HG03066 (cell line): ENCODE results near the gene MKRN2.
"Not testable (repeated sequence)": the region's sequence is repeated elsewhere in the genome, so short reads cannot be mapped to it uniquely, and the experiment has no call there.

Experiments used
- ATAC-seq: cut with Tn5 transposase; IDR thresholded peaks from one replicate; pipeline ENCODE4 v1.9.1; 2021; ENCODE audit warnings: low read depth; ENCODE audit not compliant: unreplicated experiment

MKRN2 gene

DNA sequence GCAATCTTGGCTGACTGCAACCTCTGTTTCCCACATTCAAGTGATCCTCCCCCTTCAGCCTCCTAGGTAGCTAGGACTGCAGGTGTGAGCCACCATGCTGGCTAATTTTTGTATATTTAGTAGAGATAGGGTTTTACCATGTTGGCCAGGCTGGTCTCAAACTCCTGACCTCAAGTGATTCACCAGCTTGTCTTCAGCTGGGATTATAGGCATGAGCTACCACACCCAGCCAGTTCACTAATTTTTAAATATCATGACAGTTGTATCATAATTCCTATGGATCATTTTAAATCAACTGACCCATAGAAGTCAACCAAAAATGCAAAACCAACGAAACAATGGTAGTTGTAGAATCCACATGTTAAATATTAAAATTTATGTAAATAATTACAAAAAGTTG, 71.9 kb downstream of the MKRN2 start:
- no peak for ATAC-seq

DNA sequence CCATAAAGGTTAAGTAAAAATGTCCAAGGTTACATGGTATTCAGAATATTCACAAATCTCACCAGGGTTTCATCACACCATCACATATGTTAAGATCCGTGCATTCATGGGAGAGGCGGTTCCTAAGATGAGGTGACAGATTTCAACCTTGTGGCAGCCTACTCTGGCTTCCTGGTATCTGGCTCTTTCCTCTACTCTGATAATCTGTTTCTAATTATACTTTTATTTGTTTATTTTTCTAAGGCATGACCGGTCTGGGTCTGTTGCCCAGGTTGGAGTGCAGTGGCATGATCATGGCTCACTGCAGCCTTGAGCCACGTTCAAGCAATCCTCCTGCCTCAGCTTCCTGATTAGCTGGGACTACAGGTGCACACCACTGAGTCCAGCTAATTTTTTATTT, 72.7 kb downstream of the MKRN2 start:
- ATAC-seq = no peak

DNA sequence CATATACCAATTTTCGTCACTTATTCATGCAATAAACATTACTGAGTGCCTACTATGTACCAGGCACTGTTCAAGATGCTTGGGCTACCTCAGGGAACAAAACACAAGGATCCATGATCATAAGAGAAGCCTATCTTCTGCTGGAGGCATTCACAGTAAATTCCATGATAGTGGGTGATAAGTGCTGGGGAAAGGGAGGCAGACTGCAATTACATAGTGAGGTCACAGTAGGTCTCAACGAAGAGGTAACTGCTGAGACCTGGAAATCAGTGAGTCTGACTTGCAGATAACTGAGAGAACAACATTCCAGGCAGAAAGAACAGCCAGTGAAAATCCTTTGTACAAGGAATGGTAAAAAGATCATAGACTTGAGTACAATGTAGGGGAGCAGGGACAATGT, 73.4 kb downstream of the MKRN2 start:
- ATAC-seq = no peak

GRCh38 chr3:12630843-12631242, 74.0 kb downstream of the MKRN2 start:
- ATAC-seq = not testable (repeated sequence)

- ATAC-seq = no peak
Observed at GRCh38 chr3:12632523-12632922, 75.6 kb downstream of the MKRN2 start.

- ATAC-seq = no peak
Observed at GRCh38 chr3:12633108-12633507, 76.2 kb downstream of the MKRN2 start.
